GM12878 (cell line): ENCODE results near the gene CCDC57. TPM values are rescaled to one million over a fixed set of nuclear protein-coding genes. Genes with fewer than 3 reads are reported as not detected.

Experiments
- ATAC-seq: fragments of 200-7000 bp; cut with Tn5 transposase; 3 replicates; pipeline ENCODE4 v1.9.1; 2020; ENCODE audit warnings: mild to moderate bottlenecking, moderate library complexity
- BruUV-seq: library from RNA; stranded (reverse); fragments of 400-500 nt; replicated peaks from 2 replicates; lab custom pipeline; 2021; lab: Mats Ljungman, UMichigan
- CTCF ChIA-PET: fragments of 300-600 bp; sonication (Branson Sonifier 250); formaldehyde crosslinking; extraction: SDS; loops from one replicate; lab custom pipeline; 2021; ENCODE audit warnings: inconsistent platforms; lab: Yijun Ruan, JAX
- POLR2A ChIA-PET: fragments of 350-600 bp; formaldehyde crosslinking; extraction: SDS; loops from one replicate; lab custom pipeline; 2021; ENCODE audit warnings: inconsistent platforms; lab: Charles Lee
- RAD21 ChIA-PET: fragments of 300-600 bp; sonication (Branson Sonifier 250); formaldehyde crosslinking; loops from one replicate; lab custom pipeline; 2023; ENCODE audit warnings: antibody characterized with exemption; ENCODE audit not compliant: unreplicated experiment; lab: Charles Lee
- SMC1A ChIA-PET: fragments of 300-600 bp; sonication (Branson Sonifier 250); formaldehyde crosslinking; loops from one replicate; lab custom pipeline; 2023; ENCODE audit not compliant: unreplicated experiment, uncharacterized antibody; lab: Charles Lee
- DNase-seq: peaks from one replicate; pipeline ENCODE4 v3.0.0-alpha.2; 2011; ENCODE audit warnings: low read depth, low spot score
- FAIRE-seq: peaks from 3 replicates; lab custom pipeline; 2011; peaks lifted over from hg19 to GRCh38; lab: Jason Lieb, UNC
- H2AFZ ChIP-seq: 2 replicates; pipeline ENCODE4 v1.6.0; 2011; ENCODE audit warnings: low read depth, low read length, control low read depth; ENCODE audit not compliant: control insufficient read depth
- H3K27ac ChIP-seq: 2 replicates; pipeline ENCODE4 v1.5.1; 2011; ENCODE audit warnings: control low read depth; ENCODE audit not compliant: control insufficient read depth, insufficient read depth
- H3K27me3 ChIP-seq, 2 experiments: replicated peaks in 1 of 2; 2 replicates each; pipeline versions ENCODE4 v1.6.0 to v1.6.1; 2011; ENCODE audit warnings: low read length in 1 of 2; ENCODE audit not compliant: control insufficient read depth in 2 of 2, insufficient read depth in 2 of 2
- H3K36me3 ChIP-seq, 2 experiments: 2 replicates each; pipeline ENCODE4 v1.5.1; 2011; ENCODE audit warnings: low read length in 1 of 2; ENCODE audit not compliant: control insufficient read depth in 2 of 2, insufficient read depth in 2 of 2
- H3K4me1 ChIP-seq: 2 replicates; pipeline ENCODE4 v1.6.1; 2011; ENCODE audit warnings: mild to moderate bottlenecking, low read length, moderate library complexity, mixed read lengths; ENCODE audit not compliant: control insufficient read depth, insufficient read depth
- H3K4me2 ChIP-seq: 2 replicates; pipeline ENCODE4 v1.6.0; 2011; ENCODE audit warnings: control low read depth; ENCODE audit not compliant: control insufficient read depth, insufficient read depth
- H3K4me3 ChIP-seq: fragments of 200-600 bp; sonication (generic); 2 replicates; pipeline ENCODE4 v1.5.1; 2016
- H3K79me2 ChIP-seq: 2 replicates; pipeline ENCODE4 v1.6.0; 2011; ENCODE audit warnings: low read length; ENCODE audit not compliant: control insufficient read depth, insufficient read depth
- H3K9ac ChIP-seq: 2 replicates; pipeline ENCODE4 v1.8.0; 2011; ENCODE audit warnings: low read length, control low read depth, mixed read lengths; ENCODE audit not compliant: control insufficient read depth, insufficient read depth
- H3K9me3 ChIP-seq: replicated peaks from 3 replicates; pipeline ENCODE4 v1.5.1; 2011; ENCODE audit warnings: mild to moderate bottlenecking, low read length; ENCODE audit not compliant: control insufficient read depth, insufficient read depth
- H4K20me1 ChIP-seq: 2 replicates; pipeline ENCODE4 v1.6.0; 2011; ENCODE audit not compliant: control insufficient read depth, insufficient read depth
- FOS ChIP-seq: IDR thresholded peaks from 3 replicates; pipeline ENCODE4 v1.6.1; 2011; ENCODE audit warnings: borderline replicate concordance; ENCODE audit not compliant: insufficient read length; ENCODE audit errors: extremely low read depth
- JUND ChIP-seq: IDR thresholded peaks from 2 replicates; pipeline ENCODE4 v1.6.1; 2012; ENCODE audit warnings: low read depth, mild to moderate bottlenecking, low read length, improper control_type of control experiment, moderate library complexity
- KDM1A ChIP-seq: fragments of 200-600 bp; sonication (generic); IDR thresholded peaks from 2 replicates; pipeline ENCODE4 v1.6.1; 2016; ENCODE audit warnings: borderline replicate concordance
- SUZ12 ChIP-seq: fragments of 200-600 bp; sonication (generic); IDR thresholded peaks from one replicate; pipeline ENCODE4 v1.6.1; 2018; ENCODE audit warnings: antibody characterized with exemption, mild to moderate bottlenecking; ENCODE audit not compliant: unreplicated experiment
- TBL1XR1 ChIP-seq: IDR thresholded peaks from 2 replicates; pipeline ENCODE4 v1.6.1; 2012; ENCODE audit warnings: low read depth, low read length, improper control_type of control experiment
- WRNIP1 ChIP-seq: IDR thresholded peaks from 2 replicates; pipeline ENCODE4 v1.6.1; 2011; ENCODE audit warnings: low read depth, low read length, improper control_type of control experiment, borderline replicate concordance
- ZNF24 ChIP-seq: fragments of 450-650 bp; IDR thresholded peaks from 2 replicates; pipeline ENCODE4 v1.6.1; 2017; ENCODE audit warnings: antibody characterized with exemption, mild to moderate bottlenecking
- WGBS: methylation state at CpG from one replicate; pipeline ENCODE4 v1.1.6; 2016; ENCODE audit warnings: low lambda C conversion rate; ENCODE audit not compliant: insufficient replicate concordance, insufficient coverage; ENCODE audit errors: missing lambda C conversion rate; 5-methylcytosine and 5-hydroxymethylcytosine counted together
- in situ Hi-C: fragments of 300-500 bp; cut with MboI; formaldehyde crosslinking; loops from 9 replicates; pipeline ENCODE4 v1.14.3; 2018; ENCODE audit warnings: mixed read lengths
- intact Hi-C: fragments of 100-400 bp; cut with micrococcal nuclease; formaldehyde crosslinking; loops from one replicate; pipeline ENCODE4 v1.14.2; 2022; ENCODE audit not compliant: unreplicated experiment
- polyA plus RNA-seq, 11 experiments: library from polyadenylated mRNA; depleted of rRNA in 4 of 11; unstranded in 6 of 11; stranded (reverse) in 5 of 11; fragments of >200 nt; fragmentation: Nextera tagmentation in 4 of 11; fragmentation: Illumina TruSeq in 1 of 11; extraction: Ambion mirVana in 4 of 11; extraction: Trizol in 1 of 11; gene quantifications; 1 replicate in 1 of 11; 2 replicates in 10 of 11; pipeline versions ENCODE4 v1.2.1 to v1.2.3, GENCODE V29; 2011 to 2016; ENCODE audit warnings: inconsistent platforms in 2 of 11, missing spikeins in 2 of 11, low read depth in 1 of 11
- total RNA-seq, 4 experiments: library from RNA; depleted of rRNA in 3 of 4; stranded (reverse); fragments of >200 nt in 3 of 4; fragmentation: Illumina TruSeq in 1 of 4; extraction: Trizol in 1 of 4; gene quantifications; 2 replicates each; pipeline versions ENCODE4 v1.2.1 to v1.2.3, GENCODE V29; 2013 to 2021
- TF ChIP-seq, protein P1 (sequence below): fragments of 450-650 bp; conservative IDR thresholded peaks from 2 replicates; pipeline ENCODE4 v1.6.1; 2017; ENCODE audit warnings: mild to moderate bottlenecking, moderate library complexity

CCDC57 gene
- total and polyA plus RNA-seq, 10 of the 15 experiments (the other 5 are each of a cell fraction or from before 2014, with no cell fraction given) = 5.4 to 123 (median 45.8) TPM

DNA sequence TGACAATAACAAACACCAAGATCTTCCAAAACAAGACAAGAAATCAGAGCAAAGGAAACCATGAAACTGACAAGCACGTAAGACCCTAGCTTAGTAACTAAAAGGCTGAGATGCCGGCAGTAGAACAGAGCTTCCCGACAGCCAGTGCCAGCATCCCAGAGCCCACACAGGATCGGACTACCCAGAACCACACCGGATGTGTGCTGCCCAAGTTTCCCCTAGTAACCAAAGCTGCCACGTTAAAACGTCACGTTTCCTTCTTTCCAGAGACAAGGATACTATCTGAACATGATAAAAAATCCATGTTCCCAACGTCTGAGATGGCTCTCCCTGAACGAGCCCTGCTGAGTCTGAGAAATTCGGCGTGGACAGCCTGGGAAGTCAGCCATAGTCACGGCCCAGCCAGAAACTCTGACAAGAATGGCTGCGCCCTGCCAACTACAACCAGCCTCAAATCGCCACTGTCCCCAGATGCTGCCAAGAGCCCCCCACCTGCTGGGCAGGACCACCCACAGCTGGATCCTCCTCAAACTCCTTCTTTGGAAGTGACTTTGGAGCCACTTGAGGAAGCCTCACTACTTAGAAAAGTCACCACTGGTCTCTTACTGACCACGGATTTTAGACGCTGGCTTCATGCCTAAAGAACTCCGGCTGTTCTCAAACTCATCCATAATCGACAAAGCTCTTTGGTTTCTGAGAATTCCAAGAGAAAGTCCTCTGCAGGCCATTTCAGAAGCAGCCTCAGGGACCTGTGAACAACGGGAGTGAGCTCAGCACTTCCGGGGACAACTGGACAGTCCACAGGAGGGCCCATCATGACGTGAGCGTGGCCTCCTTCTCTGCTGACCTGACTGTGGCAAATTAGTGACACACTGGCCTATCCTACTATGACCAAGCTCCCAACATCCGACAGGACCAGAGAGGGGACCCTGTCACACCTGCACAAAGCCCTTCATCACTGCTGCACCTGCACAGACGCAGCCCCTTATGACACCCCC is 16.7 kb downstream of the CCDC57 start:
- CTCF ChIA-PET = interaction anchor here (2.0 kb wide), 1 partner anchor 10 kb away, joined by 6 read pairs; no protein-coding TSS in a partner anchor
- no peak overlapping the region for H3K27ac ChIP-seq
- peaks cover 9% of the 10 kb centered on the region for H3K4me1 ChIP-seq
- POLR2A ChIA-PET = no interaction called here
- BruUV-seq = no TSS peak
- ATAC-seq (no peak), DNase-seq (no peak), FAIRE-seq (no peak)
- H3K9me3 ChIP-seq = no peaks in the 10 kb centered on the region
- intact Hi-C loops (no loop called here), in situ Hi-C loops (no loop called here)
- no peaks in the 10 kb centered on the region; a peak in 1 of 4 replicates for H3K36me3 ChIP-seq
- no peak overlapping the region for H3K4me2 ChIP-seq
- H4K20me1 ChIP-seq = no peaks in the 10 kb centered on the region
- RAD21 ChIA-PET = no interaction called here
- H3K27me3 ChIP-seq = no peaks in the 10 kb centered on the region
- no peak overlapping the region for H2AFZ ChIP-seq
- H3K79me2 ChIP-seq = no peaks in the 10 kb centered on the region
- no peak overlapping the region for H3K4me3 ChIP-seq
- WGBS = 79% methylated on average over 25 of the region's 25 CpGs
- SMC1A ChIA-PET = interaction anchor here (0.7 kb wide), 1 partner anchor 10 kb away, joined by 4 read pairs; no protein-coding TSS in a partner anchor
- no peak overlapping the region for H3K9ac ChIP-seq
- TF ChIP-seq JUND (no peak), ZNF24 (no peak), KDM1A (no peak), WRNIP1 (no peak), FOS (no peak), TBL1XR1 (no peak), SUZ12 (no peak)
- TF ChIP-seq, protein P1, sequence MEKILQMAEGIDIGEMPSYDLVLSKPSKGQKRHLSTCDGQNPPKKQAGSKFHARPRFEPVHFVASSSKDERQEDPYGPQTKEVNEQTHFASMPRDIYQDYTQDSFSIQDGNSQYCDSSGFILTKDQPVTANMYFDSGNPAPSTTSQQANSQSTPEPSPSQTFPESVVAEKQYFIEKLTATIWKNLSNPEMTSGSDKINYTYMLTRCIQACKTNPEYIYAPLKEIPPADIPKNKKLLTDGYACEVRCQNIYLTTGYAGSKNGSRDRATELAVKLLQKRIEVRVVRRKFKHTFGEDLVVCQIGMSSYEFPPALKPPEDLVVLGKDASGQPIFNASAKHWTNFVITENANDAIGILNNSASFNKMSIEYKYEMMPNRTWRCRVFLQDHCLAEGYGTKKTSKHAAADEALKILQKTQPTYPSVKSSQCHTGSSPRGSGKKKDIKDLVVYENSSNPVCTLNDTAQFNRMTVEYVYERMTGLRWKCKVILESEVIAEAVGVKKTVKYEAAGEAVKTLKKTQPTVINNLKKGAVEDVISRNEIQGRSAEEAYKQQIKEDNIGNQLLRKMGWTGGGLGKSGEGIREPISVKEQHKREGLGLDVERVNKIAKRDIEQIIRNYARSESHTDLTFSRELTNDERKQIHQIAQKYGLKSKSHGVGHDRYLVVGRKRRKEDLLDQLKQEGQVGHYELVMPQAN = no peak
